Panc1 (cell line): Measurements from ENCODE around the gene GKN1. TPM values are rescaled to one million over a fixed set of nuclear protein-coding genes. Genes with fewer than 3 reads are reported as not detected.

ENCODE experiments used
- ATAC-seq: fragments of 200-7000 bp; cut with Tn5 transposase; 2 replicates; pipeline ENCODE4 v1.9.1; 2020; ENCODE audit warnings: mild to moderate bottlenecking, moderate library complexity
- BruUV-seq: library from RNA; stranded (reverse); fragments of 400-500 nt; replicated peaks from 2 replicates; lab custom pipeline; 2021; lab: Mats Ljungman, UMichigan
- CTCF ChIA-PET: fragments of 300-600 bp; sonication (Branson Sonifier 250); formaldehyde crosslinking; loops from one replicate; lab custom pipeline; 2022; ENCODE audit warnings: antibody characterized with exemption; lab: Charles Lee
- POLR2A ChIA-PET: fragments of 300-600 bp; sonication (Branson Sonifier 250); formaldehyde crosslinking; loops from one replicate; lab custom pipeline; 2022; ENCODE audit warnings: antibody characterized with exemption; lab: Charles Lee
- DNase-seq: peaks from one replicate; pipeline ENCODE4 v3.0.0-alpha.2; 2010; ENCODE audit warnings: low read depth, low spot score
- H3K27ac ChIP-seq: 2 replicates; pipeline ENCODE4 v1.5.1; 2011; ENCODE audit warnings: mild to moderate bottlenecking, low read length, inconsistent platforms
- H3K27me3 ChIP-seq: fragments of 200-500 bp; sonication (Bioruptor generic); 2 replicates; pipeline ENCODE4 v1.6.0; 2014; ENCODE audit warnings: low read length, inconsistent platforms; ENCODE audit not compliant: control insufficient read depth, insufficient read depth
- H3K36me3 ChIP-seq: fragments of 200-500 bp; sonication (Bioruptor generic); 2 replicates; pipeline ENCODE4 v1.5.1; 2014; ENCODE audit warnings: inconsistent platforms, mild to moderate bottlenecking, low read length, moderate library complexity; ENCODE audit not compliant: control insufficient read depth, insufficient read depth
- H3K4me1 ChIP-seq: 2 replicates; pipeline ENCODE4 v1.5.1; 2011; ENCODE audit warnings: inconsistent platforms, mild to moderate bottlenecking, low read length, moderate library complexity; ENCODE audit not compliant: control insufficient read depth, insufficient read depth
- H3K4me3 ChIP-seq, 2 experiments: 2 replicates each; pipeline ENCODE4 v1.5.1; 2011 to 2012; ENCODE audit warnings: low read depth in 2 of 2, low read length in 2 of 2, mild to moderate bottlenecking in 2 of 2, inconsistent platforms in 1 of 2, moderate library complexity in 1 of 2
- H3K9me3 ChIP-seq: fragments of 200-500 bp; sonication (Bioruptor generic); 2 replicates; pipeline ENCODE4 v1.5.1; 2014; ENCODE audit warnings: low read depth, mild to moderate bottlenecking, inconsistent platforms, low read length, moderate library complexity; ENCODE audit not compliant: control insufficient read depth, insufficient read depth
- CTCF ChIP-seq: fragments of 450-650 bp; IDR thresholded peaks from 2 replicates; pipeline ENCODE4 v1.5.1; 2017; ENCODE audit warnings: mild to moderate bottlenecking
- POLR2AphosphoS5 ChIP-seq: IDR thresholded peaks from 2 replicates; pipeline ENCODE4 v1.6.1; 2012; ENCODE audit warnings: mild to moderate bottlenecking, low read depth, low read length, moderate library complexity
- SIN3A ChIP-seq: IDR thresholded peaks from 2 replicates; pipeline ENCODE4 v1.6.1; 2012; ENCODE audit warnings: low read depth, mild to moderate bottlenecking, low read length, moderate library complexity, borderline replicate concordance; ENCODE audit not compliant: insufficient read depth
- TCF7L2 ChIP-seq: IDR thresholded peaks from 2 replicates; pipeline ENCODE4 v1.6.1; 2011; ENCODE audit warnings: mild to moderate bottlenecking, low read depth, low read length, inconsistent platforms
- in situ Hi-C: cut with HindIII; loops from 2 replicates; pipeline ENCODE4 v1.10.0; 2016; ENCODE audit warnings: low sequenced_read_pairs, low pct_unique_long_range_greater_than_20kb
- intact Hi-C: fragments of 100-400 bp; cut with micrococcal nuclease; formaldehyde crosslinking; loops from one replicate; pipeline ENCODE4 v1.10.0; 2022; ENCODE audit not compliant: unreplicated experiment
- total RNA-seq: library from RNA; stranded (reverse); gene quantifications from one replicate; pipeline ENCODE4 v1.2.1, GENCODE V29; 2021; ENCODE audit not compliant: unreplicated experiment
- TF ChIP-seq, protein P1 (sequence below), 2 experiments: IDR thresholded peaks; 2 replicates each; pipeline ENCODE4 v1.6.1; 2011 to 2012; ENCODE audit warnings: low read depth in 2 of 2, control low read depth in 1 of 2, low read length in 1 of 2, mild to moderate bottlenecking in 1 of 2, moderate library complexity in 1 of 2; ENCODE audit not compliant: insufficient read depth in 1 of 2

GKN1 gene
- total RNA-seq, 1 experiment from 2014 or later, result not detected

DNA sequence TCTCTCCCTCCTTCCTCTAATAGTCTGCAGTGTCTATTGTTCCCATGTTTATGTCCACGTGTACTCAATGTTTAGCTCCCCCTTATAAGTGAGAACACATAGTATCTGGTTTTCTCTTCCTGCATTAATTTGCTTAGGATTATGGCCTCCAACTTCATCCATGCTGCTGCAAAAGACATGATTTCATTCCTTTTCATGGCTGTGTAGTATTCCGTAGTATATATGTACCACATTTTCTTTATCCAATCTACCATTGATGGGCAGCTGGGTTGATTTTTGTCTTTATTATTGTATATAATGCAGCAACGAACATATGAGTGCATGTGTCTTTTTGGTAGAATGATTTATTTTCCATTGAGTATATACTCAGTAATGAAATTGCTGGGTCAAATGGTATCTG, 35.5 kb upstream of the GKN1 start:
- BruUV-seq, result no TSS peak
- no peak for TF ChIP-seq CTCF
- TF ChIP-seq, protein P1, sequence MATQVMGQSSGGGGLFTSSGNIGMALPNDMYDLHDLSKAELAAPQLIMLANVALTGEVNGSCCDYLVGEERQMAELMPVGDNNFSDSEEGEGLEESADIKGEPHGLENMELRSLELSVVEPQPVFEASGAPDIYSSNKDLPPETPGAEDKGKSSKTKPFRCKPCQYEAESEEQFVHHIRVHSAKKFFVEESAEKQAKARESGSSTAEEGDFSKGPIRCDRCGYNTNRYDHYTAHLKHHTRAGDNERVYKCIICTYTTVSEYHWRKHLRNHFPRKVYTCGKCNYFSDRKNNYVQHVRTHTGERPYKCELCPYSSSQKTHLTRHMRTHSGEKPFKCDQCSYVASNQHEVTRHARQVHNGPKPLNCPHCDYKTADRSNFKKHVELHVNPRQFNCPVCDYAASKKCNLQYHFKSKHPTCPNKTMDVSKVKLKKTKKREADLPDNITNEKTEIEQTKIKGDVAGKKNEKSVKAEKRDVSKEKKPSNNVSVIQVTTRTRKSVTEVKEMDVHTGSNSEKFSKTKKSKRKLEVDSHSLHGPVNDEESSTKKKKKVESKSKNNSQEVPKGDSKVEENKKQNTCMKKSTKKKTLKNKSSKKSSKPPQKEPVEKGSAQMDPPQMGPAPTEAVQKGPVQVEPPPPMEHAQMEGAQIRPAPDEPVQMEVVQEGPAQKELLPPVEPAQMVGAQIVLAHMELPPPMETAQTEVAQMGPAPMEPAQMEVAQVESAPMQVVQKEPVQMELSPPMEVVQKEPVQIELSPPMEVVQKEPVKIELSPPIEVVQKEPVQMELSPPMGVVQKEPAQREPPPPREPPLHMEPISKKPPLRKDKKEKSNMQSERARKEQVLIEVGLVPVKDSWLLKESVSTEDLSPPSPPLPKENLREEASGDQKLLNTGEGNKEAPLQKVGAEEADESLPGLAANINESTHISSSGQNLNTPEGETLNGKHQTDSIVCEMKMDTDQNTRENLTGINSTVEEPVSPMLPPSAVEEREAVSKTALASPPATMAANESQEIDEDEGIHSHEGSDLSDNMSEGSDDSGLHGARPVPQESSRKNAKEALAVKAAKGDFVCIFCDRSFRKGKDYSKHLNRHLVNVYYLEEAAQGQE (IDR thresholded peaks at IDR 0.05; ENCODE audit: insufficient read depth in 1 of 2, low read depth in 2 of 2, low read length in 1 of 2), result no peak
- no peak for TF ChIP-seq POLR2AphosphoS5
- TF ChIP-seq SIN3A, result no peak
- TF ChIP-seq TCF7L2, result no peak
- Histone ChIP-seq H3K27me3 (no peaks in the 10 kb centered on the region), H3K4me3 (no peak overlapping the region), H3K27ac (no peak overlapping the region), H3K9me3 (no peaks in the 10 kb centered on the region), H3K4me1 (peaks cover 7% of the 10 kb centered on the region; the same call in 1 of the 2 replicates), H3K36me3 (no peaks in the 10 kb centered on the region)
- CTCF ChIA-PET, result no interaction called here
- in situ Hi-C loops (no loop called here), intact Hi-C loops (no loop called here)
- DNase-seq (no peak), ATAC-seq (no peak)
- POLR2A ChIA-PET, result no interaction called here

GRCh38 chr2:68939962-68940361, 34.5 kb upstream of the GKN1 start:
- no peak overlapping the region for H3K27ac ChIP-seq
- no peaks in the 10 kb centered on the region for H3K9me3 ChIP-seq
- POLR2A ChIA-PET, result no interaction called here
- no peaks in the 10 kb centered on the region for H3K27me3 ChIP-seq
- no peak overlapping the region for H3K4me3 ChIP-seq
- ATAC-seq (no peak), DNase-seq (no peak)
- intact Hi-C loops (loop anchor here (10.0 kb wide), 1 partner anchor 75 kb away; the partner anchor contains the start of gene ANTXR1), in situ Hi-C loops (no loop called here)
- TF ChIP-seq TCF7L2, result no peak
- no peak for TF ChIP-seq CTCF
- no peak for TF ChIP-seq POLR2AphosphoS5
- TF ChIP-seq SIN3A, result no peak
- TF ChIP-seq, protein P1 (IDR thresholded peaks at IDR 0.05; ENCODE audit: insufficient read depth in 1 of 2, low read depth in 2 of 2, low read length in 1 of 2), result no peak
- H3K36me3 ChIP-seq, result no peaks in the 10 kb centered on the region
- peaks cover 8% of the 10 kb centered on the region; the same call in 1 of the 2 replicates for H3K4me1 ChIP-seq
- CTCF ChIA-PET, result no interaction called here
- no TSS peak for BruUV-seq
